NOMO-1 treated with DMSO at 0.1 percent for 48 hours (cell line): ENCODE measurements around the gene CTSK.
"Not testable (repeated sequence)": the region's sequence is repeated elsewhere in the genome, so short reads cannot be mapped to it uniquely, and the experiment has no call there.

Experiments used
- DNase-seq: peaks from one replicate; lab custom pipeline; 2025; ENCODE audit not compliant: unreplicated experiment; lab: John Stamatoyannopoulos, UW

Gene CTSK

GRCh38 chr1:150807249-150808023 is 624 bp downstream of the CTSK start:
- no peak for DNase-seq

GRCh38 chr1:150805899-150806298 is 2.2 kb downstream of the CTSK start:
- no peak for DNase-seq

- DNase-seq, result no peak
Observed at GRCh38 chr1:150804671-150805070, 3.4 kb downstream of the CTSK start.

- no peak for DNase-seq
Observed at GRCh38 chr1:150799089-150799488, 9.0 kb downstream of the CTSK start.

- DNase-seq, result no peak
Observed at GRCh38 chr1:150798525-150798924, 9.5 kb downstream of the CTSK start.

GRCh38 chr1:150796374-150796773 is 11.7 kb downstream of the CTSK start:
- DNase-seq, result no peak

- not testable (repeated sequence) for DNase-seq
Observed at GRCh38 chr1:150793778-150794177, 14.3 kb downstream of the CTSK start.

GRCh38 chr1:150793221-150793620 is 14.8 kb downstream of the CTSK start:
- DNase-seq, result peak; percentile 28

- peak; percentile 62 for DNase-seq
Observed at GRCh38 chr1:150791585-150791984, 16.5 kb downstream of the CTSK start.

GRCh38 chr1:150789396-150789795 is 18.7 kb downstream of the CTSK start:
- peak; percentile 43 for DNase-seq

GRCh38 chr1:150788946-150789345 is 19.1 kb downstream of the CTSK start:
- DNase-seq, result no peak

GRCh38 chr1:150787455-150787854 is 20.6 kb downstream of the CTSK start:
- no peak for DNase-seq

GRCh38 chr1:150780510-150780909 is 27.6 kb downstream of the CTSK start:
- DNase-seq, result peak; percentile 4

GRCh38 chr1:150778409-150778808 is 29.7 kb downstream of the CTSK start:
- no peak for DNase-seq

- DNase-seq, result peak; percentile 31
Observed at GRCh38 chr1:150777544-150777943, 30.5 kb downstream of the CTSK start.

GRCh38 chr1:150775931-150776505 is 32.0 kb downstream of the CTSK start:
- DNase-seq, result not testable (repeated sequence)

- DNase-seq, result peak; percentile 33
Observed at GRCh38 chr1:150775276-150775675, 32.8 kb downstream of the CTSK start.

- DNase-seq, result no peak
Observed at GRCh38 chr1:150772326-150772725, 35.7 kb downstream of the CTSK start.

GRCh38 chr1:150767704-150768103 is 40.4 kb downstream of the CTSK start:
- not testable (repeated sequence) for DNase-seq

GRCh38 chr1:150765977-150766301 is 42.1 kb downstream of the CTSK start:
- DNase-seq, result not testable (repeated sequence)

- DNase-seq, result peak; percentile 96
Observed at GRCh38 chr1:150765296-150765976, 42.6 kb downstream of the CTSK start, which contains the start of gene CTSS. Gene CTSS, minus strand, starts transcription at chr1:150765778. Its CDS starts 1,015 bp downstream, at chr1:150764763.

GRCh38 chr1:150764617-150765101 is 43.4 kb downstream of the CTSK start:
- DNase-seq, result no peak
